Prostate gland (tissue), 2 donors: ENCODE measurements around the gene FAIM2. TPM values are rescaled to one million over a fixed set of nuclear protein-coding genes. Genes with fewer than 3 reads are reported as not detected.

Experiments
- DNase-seq: peaks from one replicate; pipeline ENCODE4 v3.0.0-alpha.2; 2019; ENCODE audit warnings: low spot score
- H3K27ac ChIP-seq, 2 donors: fragments of 200-600 bp; sonication (generic); 2 replicates each; pipeline ENCODE4 v1.5.1; 2017 to 2019
- H3K27me3 ChIP-seq: fragments of 200-600 bp; sonication (generic); replicated peaks from 2 replicates; pipeline ENCODE4 v1.5.1; 2019; ENCODE audit not compliant: insufficient read depth
- H3K36me3 ChIP-seq, 2 donors: fragments of 200-600 bp; sonication (generic); 1 replicate in 1 of 2; 2 replicates in 1 of 2; pipeline versions ENCODE4 v1.5.1 to v1.8.1; 2017 to 2019
- H3K4me1 ChIP-seq: fragments of 200-600 bp; sonication (generic); replicated peaks from 2 replicates; pipeline ENCODE4 v1.5.1; 2019
- H3K4me3 ChIP-seq, 2 donors: fragments of 200-600 bp; sonication (generic); 2 replicates each; pipeline ENCODE4 v1.5.1; 2017 to 2019
- H3K9me3 ChIP-seq: fragments of 200-600 bp; sonication (generic); 2 replicates; pipeline ENCODE4 v1.5.1; 2017
- POLR2A ChIP-seq: fragments of 450-650 bp; IDR thresholded peaks from one replicate; pipeline ENCODE4 v1.6.1; 2016; ENCODE audit warnings: antibody characterized with exemption, mild to moderate bottlenecking
- POLR2AphosphoS5 ChIP-seq: sonication (generic); formaldehyde crosslinking; IDR thresholded peaks from one replicate; pipeline ENCODE4 v1.6.1; 2017; ENCODE audit warnings: antibody characterized with exemption
- WGBS: methylation state at CpG from one replicate; pipeline ENCODE4 v1.1.5; 2018; 5-methylcytosine and 5-hydroxymethylcytosine counted together
- intact Hi-C: fragments of 100-400 bp; cut with DNase I; formaldehyde crosslinking; loops from one replicate; pipeline ENCODE4 v1.14.2; 2022
- total RNA-seq, 2 donors: library from RNA; depleted of rRNA; stranded (reverse); fragments of >200 nt; gene quantifications; one replicate each; pipeline ENCODE4 v1.1.0, GENCODE V29; 2016
- TF ChIP-seq, protein P1 (sequence below), 4 experiments: fragments of 200-600 bp in 2 of 4; fragments of 450-650 bp in 2 of 4; sonication (generic) in 2 of 4; IDR thresholded peaks; 1 replicate in 3 of 4; 2 replicates in 1 of 4; pipeline ENCODE4 v1.5.1; 2016 to 2019; ENCODE audit warnings: antibody characterized with exemption in 4 of 4, mild to moderate bottlenecking in 2 of 4, moderate library complexity in 2 of 4

Gene FAIM2
- total RNA-seq, 2 donors from 2014 or later: 2.8 to 12.0 TPM

- no peak overlapping the region for H3K4me3 ChIP-seq
- H3K9me3 ChIP-seq: no peaks in the 10 kb centered on the region
- no peaks in the 10 kb centered on the region for H3K27me3 ChIP-seq
- 54% methylated on average over 3 of the region's 3 CpGs for WGBS
- no peak overlapping the region for H3K27ac ChIP-seq
- intact Hi-C loops: no loop called here
- TF ChIP-seq POLR2AphosphoS5 (no peak), POLR2A (no peak)
- TF ChIP-seq, protein P1, sequence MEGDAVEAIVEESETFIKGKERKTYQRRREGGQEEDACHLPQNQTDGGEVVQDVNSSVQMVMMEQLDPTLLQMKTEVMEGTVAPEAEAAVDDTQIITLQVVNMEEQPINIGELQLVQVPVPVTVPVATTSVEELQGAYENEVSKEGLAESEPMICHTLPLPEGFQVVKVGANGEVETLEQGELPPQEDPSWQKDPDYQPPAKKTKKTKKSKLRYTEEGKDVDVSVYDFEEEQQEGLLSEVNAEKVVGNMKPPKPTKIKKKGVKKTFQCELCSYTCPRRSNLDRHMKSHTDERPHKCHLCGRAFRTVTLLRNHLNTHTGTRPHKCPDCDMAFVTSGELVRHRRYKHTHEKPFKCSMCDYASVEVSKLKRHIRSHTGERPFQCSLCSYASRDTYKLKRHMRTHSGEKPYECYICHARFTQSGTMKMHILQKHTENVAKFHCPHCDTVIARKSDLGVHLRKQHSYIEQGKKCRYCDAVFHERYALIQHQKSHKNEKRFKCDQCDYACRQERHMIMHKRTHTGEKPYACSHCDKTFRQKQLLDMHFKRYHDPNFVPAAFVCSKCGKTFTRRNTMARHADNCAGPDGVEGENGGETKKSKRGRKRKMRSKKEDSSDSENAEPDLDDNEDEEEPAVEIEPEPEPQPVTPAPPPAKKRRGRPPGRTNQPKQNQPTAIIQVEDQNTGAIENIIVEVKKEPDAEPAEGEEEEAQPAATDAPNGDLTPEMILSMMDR (IDR thresholded peaks at IDR 0.05): no peak
- H3K36me3 ChIP-seq: no peaks in the 10 kb centered on the region
- no peaks in the 10 kb centered on the region for H3K4me1 ChIP-seq
- DNase-seq: no peak
These were observed 42.8 kb upstream of the FAIM2 start for GRCh38 chr12:49946497-49946896.

DNA sequence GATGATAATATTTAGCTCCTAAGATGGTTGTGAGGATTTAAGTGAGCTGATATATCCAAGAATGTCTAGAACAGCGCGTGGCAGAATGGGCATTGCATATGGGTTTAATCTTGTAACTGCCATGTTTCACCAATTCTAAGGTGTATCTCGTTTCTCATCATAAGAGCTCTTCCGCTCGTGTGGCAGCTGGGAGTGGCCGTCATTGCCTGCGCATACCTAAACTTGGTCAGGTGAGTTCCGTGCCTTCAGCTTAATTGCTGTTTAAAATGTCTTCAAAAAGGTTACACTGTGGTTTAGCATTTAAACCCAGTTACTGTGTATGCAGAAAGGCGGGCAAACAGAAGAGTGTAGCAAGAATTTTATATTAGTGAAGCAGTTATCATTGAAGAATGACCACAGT, 42.4 kb upstream of the FAIM2 start:
- no peak for DNase-seq
- Histone ChIP-seq H3K27ac (no peak overlapping the region), H3K9me3 (no peaks in the 10 kb centered on the region), H3K4me1 (no peaks in the 10 kb centered on the region), H3K27me3 (no peaks in the 10 kb centered on the region), H3K4me3 (no peak overlapping the region), H3K36me3 (no peaks in the 10 kb centered on the region)
- no peak for TF ChIP-seq POLR2A
- no peak for TF ChIP-seq POLR2AphosphoS5
- TF ChIP-seq, protein P1 (IDR thresholded peaks at IDR 0.05): no peak
- intact Hi-C loops: no loop called here
- 80% methylated on average over 9 of the region's 9 CpGs for WGBS

- Histone ChIP-seq H3K4me3 (no peak overlapping the region), H3K27me3 (no peaks in the 10 kb centered on the region), H3K27ac (no peak overlapping the region), H3K9me3 (no peaks in the 10 kb centered on the region), H3K4me1 (no peaks in the 10 kb centered on the region), H3K36me3 (no peaks in the 10 kb centered on the region)
- peak; percentile 37 for DNase-seq
- intact Hi-C loops: no loop called here
- WGBS: 23% methylated on average over 28 of the region's 28 CpGs
- TF ChIP-seq POLR2AphosphoS5 (peak; percentile 6), POLR2A (no peak)
- TF ChIP-seq, protein P1 (IDR thresholded peaks at IDR 0.05): peak; percentile 46 to 71 (median 66)
These were observed 41.8 kb upstream of the FAIM2 start for GRCh38 chr12:49945394-49946080.

- intact Hi-C loops: no loop called here
- no peaks in the 10 kb centered on the region for H3K27me3 ChIP-seq
- no peaks in the 10 kb centered on the region for H3K9me3 ChIP-seq
- TF ChIP-seq POLR2AphosphoS5: no peak
- TF ChIP-seq, protein P1 (IDR thresholded peaks at IDR 0.05): no peak
- TF ChIP-seq POLR2A: no peak
- no peak overlapping the region for H3K4me3 ChIP-seq
- no peaks in the 10 kb centered on the region for H3K4me1 ChIP-seq
- WGBS: 93% methylated on average over 3 of the region's 3 CpGs
- DNase-seq: no peak
- no peaks in the 10 kb centered on the region for H3K36me3 ChIP-seq
- H3K27ac ChIP-seq: no peak overlapping the region
These were observed 41.0 kb upstream of the FAIM2 start for GRCh38 chr12:49944718-49945117.

GRCh38 chr12:49944046-49944445, 40.3 kb upstream of the FAIM2 start:
- no peak for TF ChIP-seq POLR2AphosphoS5
- TF ChIP-seq, protein P1 (IDR thresholded peaks at IDR 0.05): no peak
- no peak for TF ChIP-seq POLR2A
- Histone ChIP-seq H3K4me1 (no peaks in the 10 kb centered on the region), H3K4me3 (no peak overlapping the region), H3K36me3 (no peaks in the 10 kb centered on the region), H3K27me3 (no peaks in the 10 kb centered on the region), H3K9me3 (no peaks in the 10 kb centered on the region), H3K27ac (no peak overlapping the region)
- intact Hi-C loops: no loop called here
- 89% methylated on average over 5 of the region's 5 CpGs for WGBS
- DNase-seq: no peak
